T-cell (primary cell): Measurements from ENCODE around the gene FRMD1. TPM values are rescaled to one million over a fixed set of nuclear protein-coding genes. Genes with fewer than 3 reads are reported as not detected.

Experiments
- ATAC-seq, 4 experiments: fragments of 200-7000 bp in 3 of 4; fragments of 150-1000 bp in 1 of 4; cut with Tn5 transposase; replicated peaks in 1 of 4; 1 replicate in 3 of 4; 2 replicates in 1 of 4; pipeline ENCODE4 v1.10.0; 2021; ENCODE audit warnings: moderate library complexity in 3 of 4, mild to moderate bottlenecking in 2 of 4, moderate number of reproducible peaks in 1 of 4
- CTCF ChIA-PET, 2 donors: fragments of 300-600 bp; sonication (Branson Sonifier 250); formaldehyde crosslinking; loops; one replicate each; lab custom pipeline; 2022; ENCODE audit warnings: antibody characterized with exemption in 2 of 2; lab: Charles Lee
- POLR2A ChIA-PET, 2 donors: fragments of 300-600 bp; sonication (Branson Sonifier 250); formaldehyde crosslinking; loops; one replicate each; lab custom pipeline; 2022; ENCODE audit warnings: antibody characterized with exemption in 2 of 2; lab: Charles Lee
- DNase-seq, 35 experiments: peaks; one replicate each; pipeline versions ENCODE4 v3.0.0 to v3.0.0-alpha.2; 2013 to 2023
- H3K27ac ChIP-seq: one replicate; pipeline ENCODE4 v1.5.1; 2013; ENCODE audit warnings: low read length
- H3K27me3 ChIP-seq, 2 experiments: replicated peaks in 1 of 2; 1 replicate in 1 of 2; 2 replicates in 1 of 2; pipeline versions ENCODE4 v1.6.1 to v1.7.0; 2013; ENCODE audit warnings: low read length in 1 of 2, mixed read lengths in 1 of 2; ENCODE audit not compliant: control insufficient read depth in 2 of 2, insufficient read depth in 2 of 2; ENCODE audit errors: extremely low read depth in 1 of 2
- H3K36me3 ChIP-seq, 2 donors: 1 replicate in 1 of 2; 2 replicates in 1 of 2; pipeline versions ENCODE4 v1.6.1 to v1.7.0; 2013; ENCODE audit warnings: low read length in 1 of 2; ENCODE audit not compliant: control insufficient read depth in 2 of 2, insufficient read depth in 1 of 2; ENCODE audit errors: extremely low read depth in 1 of 2
- H3K4me1 ChIP-seq, 2 experiments: 1 replicate in 1 of 2; 2 replicates in 1 of 2; pipeline versions ENCODE4 v1.6.1 to v1.7.0; 2013; ENCODE audit warnings: low read length in 2 of 2, mixed read lengths in 1 of 2; ENCODE audit not compliant: insufficient read depth in 2 of 2, control insufficient read depth in 1 of 2; ENCODE audit errors: extremely low read depth in 1 of 2
- H3K4me3 ChIP-seq, 2 donors: 1 replicate in 1 of 2; 2 replicates in 1 of 2; pipeline versions ENCODE4 v1.5.1 to v1.7.0; 2013; ENCODE audit warnings: mild to moderate bottlenecking in 2 of 2, low read length in 1 of 2, moderate library complexity in 1 of 2; ENCODE audit not compliant: control insufficient read depth in 1 of 2; ENCODE audit errors: extremely low read depth in 1 of 2
- H3K9me3 ChIP-seq: 2 replicates; pipeline ENCODE4 v1.7.0; 2013
- H3K27ac Mint-ChIP-seq, 2 donors: one replicate each; pipeline ENCODE4 v1.8.0; 2020 to 2021; ENCODE audit warnings: mild to moderate bottlenecking in 2 of 2, mixed read lengths in 2 of 2
- H3K27me3 Mint-ChIP-seq, 2 donors: one replicate each; pipeline ENCODE4 v1.8.0; 2021 to 2022; ENCODE audit warnings: mixed read lengths in 2 of 2
- H3K36me3 Mint-ChIP-seq: one replicate; pipeline ENCODE4 v1.8.0; 2021; ENCODE audit warnings: mixed read lengths
- H3K4me1 Mint-ChIP-seq, 3 donors: one replicate each; pipeline ENCODE4 v1.8.0; 2020 to 2022; ENCODE audit warnings: mixed read lengths in 3 of 3, mild to moderate bottlenecking in 1 of 3
- H3K4me3 Mint-ChIP-seq, 3 donors: one replicate each; pipeline ENCODE4 v1.8.0; 2020 to 2022; ENCODE audit warnings: mild to moderate bottlenecking in 3 of 3, mixed read lengths in 3 of 3, moderate library complexity in 3 of 3
- H3K9me3 Mint-ChIP-seq, 3 donors: one replicate each; pipeline ENCODE4 v1.8.0; 2020 to 2022; ENCODE audit warnings: mixed read lengths in 3 of 3
- WGBS: methylation state at CpG from one replicate; pipeline ENCODE4 v1.1.5; 2013; ENCODE audit warnings: missing lambda C conversion rate; ENCODE audit not compliant: insufficient coverage; 5-methylcytosine and 5-hydroxymethylcytosine counted together
- total RNA-seq, 35 experiments: library from RNA in 6 of 35; stranded (reverse) in 6 of 35; fragments of 120-200 nt in 1 of 35; gene quantifications; one replicate each; pipeline versions ENCODE4 v1.2.1 to v1.2.4 and lab custom pipeline; 2013 to 2026

The FRMD1 gene
- total RNA-seq, 5 donors from 2014 or later (not counting 1 experiment from before 2014, with no cell fraction given) = not detected

GRCh38 chr6:168030908-168031307 is 48.1 kb downstream of the FRMD1 start:
- ATAC-seq (no peak), DNase-seq (no peak)
- no CpG with 5 or more reads among the region's 2 CpGs for WGBS
- CTCF ChIA-PET = no interaction called here
- peaks cover 0 to 6% (median 4%) of the 10 kb centered on the region in 3 donors for H3K4me1 Mint-ChIP-seq
- H3K9me3 ChIP-seq = no peaks in the 10 kb centered on the region
- no peaks in the 10 kb centered on the region for H3K36me3 Mint-ChIP-seq
- H3K4me3 ChIP-seq = no peak overlapping the region
- no peak overlapping the region for H3K4me3 Mint-ChIP-seq
- peaks cover 0 to 3% (median 0%) of the 10 kb centered on the region in 3 donors for H3K9me3 Mint-ChIP-seq
- H3K36me3 ChIP-seq = no peaks in the 10 kb centered on the region
- H3K4me1 ChIP-seq = no peaks in the 10 kb centered on the region
- peaks cover 27 to 40% of the 10 kb centered on the region in 2 donors for H3K27me3 Mint-ChIP-seq
- H3K27me3 ChIP-seq = peaks cover 1 to 29% of the 10 kb centered on the region in 2 experiments
- POLR2A ChIA-PET = no interaction called here
- no peak overlapping the region for H3K27ac ChIP-seq
- no peak overlapping the region for H3K27ac Mint-ChIP-seq

GRCh38 chr6:168030218-168030746 is 48.7 kb downstream of the FRMD1 start:
- CTCF ChIA-PET = no interaction called here
- H3K4me1 ChIP-seq = no peaks in the 10 kb centered on the region
- H3K27ac Mint-ChIP-seq = no peak overlapping the region
- 91% methylated on average over 4 of the region's 5 CpGs for WGBS
- H3K9me3 Mint-ChIP-seq = peaks cover 0 to 3% (median 0%) of the 10 kb centered on the region in 3 donors
- no peak overlapping the region for H3K4me3 Mint-ChIP-seq
- H3K27me3 Mint-ChIP-seq = peaks cover 25 to 39% of the 10 kb centered on the region in 2 donors
- no peaks in the 10 kb centered on the region for H3K36me3 Mint-ChIP-seq
- H3K4me3 ChIP-seq = no peak overlapping the region
- DNase-seq (no peak), ATAC-seq (no peak)
- H3K4me1 Mint-ChIP-seq = peaks cover 0 to 4% (median 0%) of the 10 kb centered on the region in 3 donors
- no peaks in the 10 kb centered on the region for H3K9me3 ChIP-seq
- H3K27me3 ChIP-seq = peaks cover 0 to 26% of the 10 kb centered on the region in 2 experiments
- H3K36me3 ChIP-seq = no peaks in the 10 kb centered on the region
- no peak overlapping the region for H3K27ac ChIP-seq
- POLR2A ChIA-PET = no interaction called here

GRCh38 chr6:168029459-168030217 is 49.4 kb downstream of the FRMD1 start:
- Mint-ChIP-seq H3K4me1 (no peaks in the 10 kb centered on the region), H3K36me3 (no peaks in the 10 kb centered on the region), H3K9me3 (peaks cover 0 to 3% (median 0%) of the 10 kb centered on the region in 3 donors), H3K27me3 (peaks cover 23 to 34% of the 10 kb centered on the region in 2 donors), H3K4me3 (no peak overlapping the region), H3K27ac (no peak overlapping the region)
- H3K9me3 ChIP-seq = no peaks in the 10 kb centered on the region
- 53% methylated on average over 11 of the region's 14 CpGs for WGBS
- ATAC-seq (no peak), DNase-seq (no peak)
- no peaks in the 10 kb centered on the region for H3K4me1 ChIP-seq
- H3K36me3 ChIP-seq = no peaks in the 10 kb centered on the region
- H3K27me3 ChIP-seq = peaks cover 0 to 21% of the 10 kb centered on the region in 2 experiments
- no peak overlapping the region for H3K4me3 ChIP-seq
- CTCF ChIA-PET = no interaction called here
- POLR2A ChIA-PET = no interaction called here
- no peak overlapping the region for H3K27ac ChIP-seq

GRCh38 chr6:168028181-168028580 is 50.8 kb downstream of the FRMD1 start:
- no peak for DNase-seq
- WGBS = 89% methylated on average over 6 of the region's 9 CpGs
- Mint-ChIP-seq H3K9me3 (peaks cover 0 to 3% (median 0%) of the 10 kb centered on the region in 3 donors), H3K27ac (no peak overlapping the region), H3K36me3 (no peaks in the 10 kb centered on the region), H3K4me1 (no peaks in the 10 kb centered on the region), H3K4me3 (no peak overlapping the region), H3K27me3 (peaks cover 15 to 25% of the 10 kb centered on the region in 2 donors)
- Histone ChIP-seq H3K4me3 (no peak overlapping the region), H3K27me3 (peaks cover 0 to 11% of the 10 kb centered on the region in 2 experiments), H3K4me1 (no peaks in the 10 kb centered on the region), H3K36me3 (no peaks in the 10 kb centered on the region), H3K27ac (no peak overlapping the region), H3K9me3 (no peaks in the 10 kb centered on the region)
- no peak for ATAC-seq
- ChIA-PET POLR2A (no interaction called here), CTCF (no interaction called here)

GRCh38 chr6:168027521-168027920 is 51.5 kb downstream of the FRMD1 start:
- ChIA-PET POLR2A (no interaction called here), CTCF (no interaction called here)
- Histone ChIP-seq H3K4me3 (no peak overlapping the region), H3K27me3 (peaks cover 0 to 11% of the 10 kb centered on the region in 2 experiments), H3K9me3 (no peaks in the 10 kb centered on the region), H3K36me3 (no peaks in the 10 kb centered on the region), H3K4me1 (no peaks in the 10 kb centered on the region), H3K27ac (no peak overlapping the region)
- no peaks in the 10 kb centered on the region for H3K4me1 Mint-ChIP-seq
- H3K4me3 Mint-ChIP-seq = no peak overlapping the region
- no peak overlapping the region for H3K27ac Mint-ChIP-seq
- peaks cover 15 to 24% of the 10 kb centered on the region in 2 donors for H3K27me3 Mint-ChIP-seq
- no peak for ATAC-seq
- H3K36me3 Mint-ChIP-seq = no peaks in the 10 kb centered on the region
- 87% methylated on average over 14 of the region's 16 CpGs for WGBS
- H3K9me3 Mint-ChIP-seq = peaks cover 0 to 3% (median 0%) of the 10 kb centered on the region in 3 donors
- no peak for DNase-seq

- H3K36me3 ChIP-seq = no peaks in the 10 kb centered on the region
- H3K4me1 ChIP-seq = no peaks in the 10 kb centered on the region
- Mint-ChIP-seq H3K27ac (no peak overlapping the region), H3K4me1 (no peaks in the 10 kb centered on the region), H3K9me3 (peaks cover 0 to 3% (median 0%) of the 10 kb centered on the region in 3 donors), H3K36me3 (no peaks in the 10 kb centered on the region), H3K27me3 (peaks cover 11 to 21% of the 10 kb centered on the region in 2 donors), H3K4me3 (no peak overlapping the region)
- DNase-seq (no peak), ATAC-seq (no peak)
- no peaks in the 10 kb centered on the region for H3K9me3 ChIP-seq
- H3K27me3 ChIP-seq = peaks cover 0 to 11% of the 10 kb centered on the region in 2 experiments
- H3K4me3 ChIP-seq = no peak overlapping the region
- ChIA-PET POLR2A (no interaction called here), CTCF (no interaction called here)
- H3K27ac ChIP-seq = no peak overlapping the region
- WGBS = 63% methylated on average over 5 of the region's 9 CpGs
Observed at GRCh38 chr6:168026925-168027324, 52.1 kb downstream of the FRMD1 start.
